K562 (cell line): ENCODE results near the gene PPM1M. TPM values are rescaled to one million over a fixed set of nuclear protein-coding genes. Genes with fewer than 3 reads are reported as not detected.

ENCODE experiments used
- BCL6 ChIP-seq: fragments of 250-450 bp; sonication (Bioruptor Pico); IDR thresholded peaks from 2 replicates; pipeline ENCODE4 v1.4.0; 2020
- HDGF ChIP-seq: fragments of 450-650 bp; IDR thresholded peaks from 2 replicates; pipeline ENCODE4 v1.6.1; 2016
- NR2F6 ChIP-seq: fragments of 450-650 bp; formaldehyde crosslinking; IDR thresholded peaks from 2 replicates; pipeline ENCODE4 v1.4.0; 2020; ENCODE audit warnings: mild to moderate bottlenecking
- PML ChIP-seq: IDR thresholded peaks from 2 replicates; pipeline ENCODE4 v1.6.1; 2012; ENCODE audit warnings: low read length, inconsistent platforms
- POLR2B ChIP-seq: fragments of 450-650 bp; IDR thresholded peaks from 2 replicates; pipeline ENCODE4 v1.6.1; 2018; ENCODE audit warnings: low read depth; ENCODE audit not compliant: partially characterized antibody
- STAG1 ChIP-seq: sonication (generic); formaldehyde crosslinking; IDR thresholded peaks from 2 replicates; pipeline ENCODE4 v1.5.0; 2020; ENCODE audit warnings: missing genetic modification reagents, borderline replicate concordance
- TAF7 ChIP-seq: fragments of 450-650 bp; IDR thresholded peaks from 2 replicates; pipeline ENCODE4 v1.6.1; 2016; ENCODE audit warnings: missing genetic modification characterization, missing compliant biosample characterization
- TEAD4 ChIP-seq, 2 experiments: sonication (generic) in 1 of 2; formaldehyde crosslinking in 1 of 2; IDR thresholded peaks; 2 replicates each; pipeline versions ENCODE4 v1.6.1 to v1.8.0; 2012 to 2022; ENCODE audit warnings: borderline replicate concordance in 1 of 2, inconsistent platforms in 1 of 2, low read length in 1 of 2, mild to moderate bottlenecking in 1 of 2, missing genetic modification reagents in 1 of 2
- ZBED1 ChIP-seq: IDR thresholded peaks from 2 replicates; pipeline ENCODE4 v1.6.1; 2014
- ZNF316 ChIP-seq: fragments of 450-650 bp; IDR thresholded peaks from 2 replicates; pipeline ENCODE4 v1.6.1; 2016
- polyA plus RNA-seq, 8 experiments: library from polyadenylated mRNA; depleted of rRNA in 4 of 8; stranded (reverse) in 5 of 8; unstranded in 3 of 8; fragments of >200 nt; fragmentation: Nextera tagmentation in 2 of 8; fragmentation: Illumina TruSeq in 1 of 8; extraction: Ambion mirVana in 2 of 8; extraction: Trizol in 1 of 8; gene quantifications; 2 replicates each; pipeline versions ENCODE4 v1.2.1 to v1.2.3, GENCODE V29; 2011 to 2014; ENCODE audit warnings: inconsistent platforms in 1 of 8, missing spikeins in 1 of 8
- total RNA-seq, 7 experiments: library from RNA; depleted of rRNA in 6 of 7; stranded (reverse); fragments of >200 nt in 6 of 7; fragmentation: Illumina TruSeq in 2 of 7; extraction: Trizol in 2 of 7; gene quantifications; 2 replicates each; pipeline versions ENCODE4 v1.2.1 to v1.2.3, GENCODE V29; 2011 to 2021; ENCODE audit warnings: low replicate concordance in 1 of 7
- TF ChIP-seq, protein P1 (sequence below): fragments of 250-450 bp; sonication (Bioruptor Pico); IDR thresholded peaks from 2 replicates; pipeline ENCODE4 v1.4.0; 2020; ENCODE audit warnings: borderline replicate concordance
- TF ChIP-seq, protein P2 (sequence below): fragments of 450-650 bp; IDR thresholded peaks from 2 replicates; pipeline ENCODE4 v1.6.1; 2016; ENCODE audit warnings: low read depth
- TF ChIP-seq, protein P3 (sequence below): fragments of 150-350 bp; IDR thresholded peaks from 2 replicates; pipeline ENCODE4 v1.6.1; 2014; ENCODE audit warnings: low read depth, mild to moderate bottlenecking, low read length, borderline replicate concordance
- TF ChIP-seq, protein P4 (sequence below): sonication (generic); formaldehyde crosslinking; IDR thresholded peaks from 2 replicates; pipeline ENCODE4 v1.9.0; 2022; ENCODE audit warnings: mild to moderate bottlenecking, missing genetic modification reagents

Gene PPM1M
- total and polyA plus RNA-seq, 9 of the 15 experiments (the other 6 are each of a cell fraction or from before 2014, with no cell fraction given), result 1.4 to 9.2 (median 4.4) TPM

DNA sequence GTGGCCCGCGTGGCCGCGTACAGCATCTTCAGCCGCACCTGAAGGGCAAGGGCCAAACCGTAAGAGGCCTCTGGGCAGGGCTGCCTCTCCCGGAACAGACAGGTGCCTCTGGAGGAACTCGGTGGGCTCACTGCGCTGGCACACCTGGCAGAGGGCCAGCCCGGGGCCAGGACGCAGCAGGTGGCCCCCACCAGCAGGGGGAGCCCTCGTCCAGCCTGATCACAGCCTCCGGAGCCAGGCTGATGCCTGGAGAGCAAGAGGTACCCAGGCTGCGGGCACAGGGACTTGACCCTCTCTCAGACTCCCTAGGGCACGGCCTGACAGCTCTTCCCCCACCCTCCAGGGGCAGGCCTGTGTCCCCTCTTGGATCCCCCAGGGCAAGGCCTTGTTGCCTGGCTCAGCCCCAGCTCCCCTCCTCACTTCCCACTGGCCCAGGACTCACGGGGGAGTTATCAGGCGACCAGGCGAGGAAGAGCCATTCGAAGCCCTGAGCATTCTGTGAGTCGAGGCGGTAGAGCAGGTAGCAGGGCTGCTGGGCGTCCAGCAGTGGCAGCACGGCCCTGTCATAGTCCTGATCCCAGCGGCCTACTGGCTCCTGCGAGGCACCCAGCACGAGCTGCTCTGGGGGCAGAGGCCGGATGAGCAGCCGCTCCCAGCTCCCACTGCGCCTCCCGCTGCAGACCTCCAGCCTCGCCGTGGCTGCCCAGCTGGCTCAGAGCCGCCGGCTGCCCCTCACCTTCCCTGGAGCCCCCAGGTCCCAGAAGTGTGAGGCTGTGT is 13.9 kb upstream of the PPM1M start (continued):
- TF ChIP-seq, protein P1, sequence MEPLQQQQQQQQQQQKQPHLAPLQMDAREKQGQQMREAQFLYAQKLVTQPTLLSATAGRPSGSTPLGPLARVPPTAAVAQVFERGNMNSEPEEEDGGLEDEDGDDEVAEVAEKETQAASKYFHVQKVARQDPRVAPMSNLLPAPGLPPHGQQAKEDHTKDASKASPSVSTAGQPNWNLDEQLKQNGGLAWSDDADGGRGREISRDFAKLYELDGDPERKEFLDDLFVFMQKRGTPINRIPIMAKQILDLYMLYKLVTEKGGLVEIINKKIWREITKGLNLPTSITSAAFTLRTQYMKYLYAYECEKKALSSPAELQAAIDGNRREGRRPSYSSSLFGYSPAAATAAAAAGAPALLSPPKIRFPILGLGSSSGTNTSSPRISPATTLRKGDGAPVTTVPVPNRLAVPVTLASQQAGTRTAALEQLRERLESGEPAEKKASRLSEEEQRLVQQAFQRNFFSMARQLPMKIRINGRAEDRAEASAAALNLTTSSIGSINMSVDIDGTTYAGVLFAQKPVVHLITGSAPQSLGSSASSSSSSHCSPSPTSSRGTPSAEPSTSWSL (CRISPR knock-in tag), result no peak
- TF ChIP-seq HDGF (no peak), ZBED1 (no peak), ZNF316 (no peak), PML (no peak), TEAD4 (IDR thresholded peaks at IDR 0.05; ENCODE audit: low read length) (no peak), TEAD4 (CRISPR knock-in tag; IDR thresholded peaks at IDR 0.05; ENCODE audit: borderline replicate concordance) (no peak), NR2F6 (no peak), STAG1 (CRISPR knock-in tag) (peak; percentile 48; the same call in 1 of the 2 replicates), POLR2B (no peak), BCL6 (CRISPR knock-in tag) (no peak), TAF7 (tag) (no peak)
- TF ChIP-seq, protein P2, sequence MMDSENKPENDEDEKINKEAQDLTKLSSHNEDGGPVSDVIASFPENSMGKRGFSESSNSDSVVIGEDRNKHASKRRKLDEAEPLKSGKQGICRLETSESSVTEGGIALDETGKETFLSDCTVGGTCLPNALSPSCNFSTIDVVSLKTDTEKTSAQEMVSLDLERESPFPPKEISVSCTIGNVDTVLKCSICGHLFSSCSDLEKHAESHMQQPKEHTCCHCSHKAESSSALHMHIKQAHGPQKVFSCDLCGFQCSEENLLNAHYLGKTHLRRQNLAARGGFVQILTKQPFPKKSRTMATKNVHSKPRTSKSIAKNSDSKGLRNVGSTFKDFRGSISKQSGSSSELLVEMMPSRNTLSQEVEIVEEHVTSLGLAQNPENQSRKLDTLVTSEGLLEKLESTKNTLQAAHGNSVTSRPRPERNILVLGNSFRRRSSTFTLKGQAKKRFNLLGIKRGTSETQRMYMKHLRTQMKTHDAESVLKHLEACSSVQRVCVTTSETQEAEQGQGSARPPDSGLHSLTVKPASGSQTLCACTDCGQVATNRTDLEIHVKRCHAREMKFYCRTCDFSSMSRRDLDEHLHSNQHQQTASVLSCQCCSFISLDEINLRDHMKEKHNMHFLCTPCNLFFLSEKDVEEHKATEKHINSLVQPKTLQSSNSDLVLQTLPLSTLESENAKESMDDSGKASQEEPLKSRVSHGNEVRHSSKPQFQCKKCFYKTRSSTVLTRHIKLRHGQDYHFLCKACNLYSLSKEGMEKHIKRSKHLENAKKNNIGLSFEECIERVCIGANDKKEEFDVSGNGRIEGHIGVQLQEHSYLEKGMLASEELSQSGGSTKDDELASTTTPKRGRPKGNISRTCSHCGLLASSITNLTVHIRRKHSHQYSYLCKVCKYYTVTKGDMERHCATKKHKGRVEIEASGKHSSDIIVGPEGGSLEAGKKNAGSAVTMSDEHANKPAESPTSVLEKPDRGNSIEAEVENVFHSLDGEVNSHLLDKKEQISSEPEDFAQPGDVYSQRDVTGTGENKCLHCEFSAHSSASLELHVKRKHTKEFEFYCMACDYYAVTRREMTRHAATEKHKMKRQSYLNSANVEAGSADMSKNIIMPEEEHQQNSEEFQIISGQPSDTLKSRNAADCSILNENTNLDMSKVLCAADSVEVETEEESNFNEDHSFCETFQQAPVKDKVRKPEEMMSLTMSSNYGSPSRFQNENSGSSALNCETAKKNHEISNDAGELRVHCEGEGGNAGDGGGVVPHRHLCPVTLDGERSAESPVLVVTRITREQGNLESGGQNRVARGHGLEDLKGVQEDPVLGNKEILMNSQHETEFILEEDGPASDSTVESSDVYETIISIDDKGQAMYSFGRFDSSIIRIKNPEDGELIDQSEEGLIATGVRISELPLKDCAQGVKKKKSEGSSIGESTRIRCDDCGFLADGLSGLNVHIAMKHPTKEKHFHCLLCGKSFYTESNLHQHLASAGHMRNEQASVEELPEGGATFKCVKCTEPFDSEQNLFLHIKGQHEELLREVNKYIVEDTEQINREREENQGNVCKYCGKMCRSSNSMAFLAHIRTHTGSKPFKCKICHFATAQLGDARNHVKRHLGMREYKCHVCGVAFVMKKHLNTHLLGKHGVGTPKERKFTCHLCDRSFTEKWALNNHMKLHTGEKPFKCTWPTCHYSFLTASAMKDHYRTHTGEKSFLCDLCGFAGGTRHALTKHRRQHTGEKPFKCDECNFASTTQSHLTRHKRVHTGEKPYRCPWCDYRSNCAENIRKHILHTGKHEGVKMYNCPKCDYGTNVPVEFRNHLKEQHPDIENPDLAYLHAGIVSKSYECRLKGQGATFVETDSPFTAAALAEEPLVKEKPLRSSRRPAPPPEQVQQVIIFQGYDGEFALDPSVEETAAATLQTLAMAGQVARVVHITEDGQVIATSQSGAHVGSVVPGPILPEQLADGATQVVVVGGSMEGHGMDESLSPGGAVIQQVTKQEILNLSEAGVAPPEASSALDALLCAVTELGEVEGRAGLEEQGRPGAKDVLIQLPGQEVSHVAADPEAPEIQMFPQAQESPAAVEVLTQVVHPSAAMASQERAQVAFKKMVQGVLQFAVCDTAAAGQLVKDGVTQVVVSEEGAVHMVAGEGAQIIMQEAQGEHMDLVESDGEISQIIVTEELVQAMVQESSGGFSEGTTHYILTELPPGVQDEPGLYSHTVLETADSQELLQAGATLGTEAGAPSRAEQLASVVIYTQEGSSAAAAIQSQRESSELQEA, result no peak
- TF ChIP-seq, protein P3, sequence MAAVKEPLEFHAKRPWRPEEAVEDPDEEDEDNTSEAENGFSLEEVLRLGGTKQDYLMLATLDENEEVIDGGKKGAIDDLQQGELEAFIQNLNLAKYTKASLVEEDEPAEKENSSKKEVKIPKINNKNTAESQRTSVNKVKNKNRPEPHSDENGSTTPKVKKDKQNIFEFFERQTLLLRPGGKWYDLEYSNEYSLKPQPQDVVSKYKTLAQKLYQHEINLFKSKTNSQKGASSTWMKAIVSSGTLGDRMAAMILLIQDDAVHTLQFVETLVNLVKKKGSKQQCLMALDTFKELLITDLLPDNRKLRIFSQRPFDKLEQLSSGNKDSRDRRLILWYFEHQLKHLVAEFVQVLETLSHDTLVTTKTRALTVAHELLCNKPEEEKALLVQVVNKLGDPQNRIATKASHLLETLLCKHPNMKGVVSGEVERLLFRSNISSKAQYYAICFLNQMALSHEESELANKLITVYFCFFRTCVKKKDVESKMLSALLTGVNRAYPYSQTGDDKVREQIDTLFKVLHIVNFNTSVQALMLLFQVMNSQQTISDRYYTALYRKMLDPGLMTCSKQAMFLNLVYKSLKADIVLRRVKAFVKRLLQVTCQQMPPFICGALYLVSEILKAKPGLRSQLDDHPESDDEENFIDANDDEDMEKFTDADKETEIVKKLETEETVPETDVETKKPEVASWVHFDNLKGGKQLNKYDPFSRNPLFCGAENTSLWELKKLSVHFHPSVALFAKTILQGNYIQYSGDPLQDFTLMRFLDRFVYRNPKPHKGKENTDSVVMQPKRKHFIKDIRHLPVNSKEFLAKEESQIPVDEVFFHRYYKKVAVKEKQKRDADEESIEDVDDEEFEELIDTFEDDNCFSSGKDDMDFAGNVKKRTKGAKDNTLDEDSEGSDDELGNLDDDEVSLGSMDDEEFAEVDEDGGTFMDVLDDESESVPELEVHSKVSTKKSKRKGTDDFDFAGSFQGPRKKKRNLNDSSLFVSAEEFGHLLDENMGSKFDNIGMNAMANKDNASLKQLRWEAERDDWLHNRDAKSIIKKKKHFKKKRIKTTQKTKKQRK, result no peak
- TF ChIP-seq, protein P4, sequence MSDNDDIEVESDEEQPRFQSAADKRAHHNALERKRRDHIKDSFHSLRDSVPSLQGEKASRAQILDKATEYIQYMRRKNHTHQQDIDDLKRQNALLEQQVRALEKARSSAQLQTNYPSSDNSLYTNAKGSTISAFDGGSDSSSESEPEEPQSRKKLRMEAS, result no peak; the same call in 1 of the 2 replicates
